Measurements from ENCODE around the gene CTRB2.

- no peak for TF ChIP-seq CTCF (IDR thresholded peaks at IDR 0.05)
- no peak for TF ChIP-seq POLR2AphosphoS5 (IDR thresholded peaks at IDR 0.05; ENCODE audit: insufficient read depth in 1 of 2, low read depth in 1 of 2)
Observed at GRCh38 chr16:75229172-75230031, 22.4 kb upstream of the CTRB2 start.
